ENCODE results near the gene SNRK. TPM values are rescaled to one million over a fixed set of nuclear protein-coding genes. Genes with fewer than 3 reads are reported as not detected.

Gene SNRK
- total RNA-seq, 2 experiments from 2014 or later = 215 to 217 TPM

GRCh38 chr3:43248973-43249372 lies 37.4 kb upstream of the SNRK start:
- DNase-seq = no peak
- peaks cover 3% of the 10 kb centered on the region for H3K9me3 Mint-ChIP-seq
- H3K4me3 Mint-ChIP-seq = no peak overlapping the region
- H3K9me3 ChIP-seq (ENCODE audit: control insufficient read depth in 1 of 2, insufficient read depth in 1 of 2, low read length in 2 of 2) = no peaks in the 10 kb centered on the region
- H3K27ac ChIP-seq (ENCODE audit: low read depth in 1 of 2, low read length in 2 of 2) = no peak overlapping the region
- CTCF ChIA-PET = interaction anchor here (0.6 kb wide), 1 partner anchor 1815 kb away, joined by 3 read pairs; no protein-coding TSS in a partner anchor
- TF ChIP-seq CTCF (IDR thresholded peaks at IDR 0.05) = no peak
- H3K36me3 Mint-ChIP-seq (ENCODE audit: low read depth) = no peaks in the 10 kb centered on the region
- H3K27ac Mint-ChIP-seq = no peak overlapping the region
- peaks cover 54% of the 10 kb centered on the region for H3K4me1 Mint-ChIP-seq (ENCODE audit: low read depth)
- intact Hi-C loops (cut with DNase I, micrococcal nuclease) = loop anchor here in 1 of 2 experiments (5.0 kb wide), 1 partner anchor 38 kb away; the partner anchor contains the start of gene SNRK
- no peaks in the 10 kb centered on the region for H3K27me3 Mint-ChIP-seq
- ATAC-seq (ENCODE audit: poor library complexity) = no peak
- no peak overlapping the region for H3K4me3 ChIP-seq (ENCODE audit: low read length)
- peaks cover 34% of the 10 kb centered on the region for H3K4me1 ChIP-seq (ENCODE audit: insufficient read depth, low read length)
- POLR2A ChIA-PET = interaction anchor here (1.2 kb wide), 1 partner anchor 37 kb away, joined by 3 read pairs; the partner anchor contains the start of gene SNRK
- H3K27me3 ChIP-seq (ENCODE audit: control insufficient read depth in 1 of 2, insufficient read depth in 2 of 2, low read length in 2 of 2) = no peaks in the 10 kb centered on the region
- H3K36me3 ChIP-seq (ENCODE audit: insufficient read depth, low read length) = no peaks in the 10 kb centered on the region

GRCh38 chr3:43249405-43249804 lies 36.9 kb upstream of the SNRK start:
- Mint-ChIP-seq H3K4me1 (ENCODE audit: low read depth) (peaks cover 50% of the 10 kb centered on the region), H3K36me3 (ENCODE audit: low read depth) (no peaks in the 10 kb centered on the region), H3K4me3 (no peak overlapping the region), H3K27me3 (no peaks in the 10 kb centered on the region), H3K9me3 (no peaks in the 10 kb centered on the region), H3K27ac (no peak overlapping the region)
- no peak for TF ChIP-seq CTCF (IDR thresholded peaks at IDR 0.05)
- H3K4me1 ChIP-seq (ENCODE audit: insufficient read depth, low read length) = peaks cover 30% of the 10 kb centered on the region
- H3K4me3 ChIP-seq (ENCODE audit: low read length) = no peak overlapping the region
- intact Hi-C loops (cut with DNase I, micrococcal nuclease) = loop anchor here in 1 of 2 experiments (5.0 kb wide), 1 partner anchor 38 kb away; the partner anchor contains the start of gene SNRK
- H3K9me3 ChIP-seq (ENCODE audit: control insufficient read depth in 1 of 2, insufficient read depth in 1 of 2, low read length in 2 of 2) = no peaks in the 10 kb centered on the region
- no peak overlapping the region for H3K27ac ChIP-seq (ENCODE audit: low read depth in 1 of 2, low read length in 2 of 2)
- H3K36me3 ChIP-seq (ENCODE audit: insufficient read depth, low read length) = no peaks in the 10 kb centered on the region
- POLR2A ChIA-PET = interaction anchor here (1.0 kb wide), 1 partner anchor 46 kb away, joined by 4 read pairs; no protein-coding TSS in a partner anchor
- CTCF ChIA-PET = interaction anchor here (0.6 to 1.0 kb wide), 2 partner anchors 9 to 1814 kb away, joined by 3 to 5 read pairs; no protein-coding TSS in a partner anchor
- DNase-seq (no peak), ATAC-seq (ENCODE audit: poor library complexity) (no peak)
- H3K27me3 ChIP-seq (ENCODE audit: control insufficient read depth in 1 of 2, insufficient read depth in 2 of 2, low read length in 2 of 2) = no peaks in the 10 kb centered on the region

- Mint-ChIP-seq H3K27me3 (no peaks in the 10 kb centered on the region), H3K4me1 (ENCODE audit: low read depth) (peaks cover 40% of the 10 kb centered on the region), H3K9me3 (no peaks in the 10 kb centered on the region), H3K36me3 (ENCODE audit: low read depth) (no peaks in the 10 kb centered on the region), H3K4me3 (no peak overlapping the region), H3K27ac (no peak overlapping the region)
- Histone ChIP-seq H3K27me3 (ENCODE audit: control insufficient read depth in 1 of 2, insufficient read depth in 2 of 2, low read length in 2 of 2) (no peaks in the 10 kb centered on the region), H3K4me1 (ENCODE audit: insufficient read depth, low read length) (peaks cover 25% of the 10 kb centered on the region), H3K36me3 (ENCODE audit: insufficient read depth, low read length) (no peaks in the 10 kb centered on the region), H3K9me3 (ENCODE audit: control insufficient read depth in 1 of 2, insufficient read depth in 1 of 2, low read length in 2 of 2) (no peaks in the 10 kb centered on the region), H3K4me3 (ENCODE audit: low read length) (no peak overlapping the region), H3K27ac (ENCODE audit: low read depth in 1 of 2, low read length in 2 of 2) (no peak overlapping the region)
- ATAC-seq (ENCODE audit: poor library complexity) = no peak
- DNase-seq = no peak
- TF ChIP-seq CTCF (IDR thresholded peaks at IDR 0.05) = no peak
- intact Hi-C loops (cut with DNase I, micrococcal nuclease) = loop anchor here in 1 of 2 experiments (5.0 kb wide), 1 partner anchor 36 kb away; no protein-coding TSS in a partner anchor
- ChIA-PET CTCF (no interaction called here), POLR2A (interaction anchor here (1.2 kb wide), 1 partner anchor 136 kb away, joined by 3 read pairs; no protein-coding TSS in a partner anchor)
Measured at GRCh38 chr3:43253294-43253693, 33.0 kb upstream of the SNRK start.

Measured in CD4-positive, alpha-beta T cell (primary cell).